Measurements from ENCODE around the gene BTN2A1. TPM values are rescaled to one million over a fixed set of nuclear protein-coding genes. Genes with fewer than 3 reads are reported as not detected.

BTN2A1 gene
- total and polyA plus RNA-seq, 2 of the 13 experiments (the other 11 are each of a cell fraction or from before 2014, with no cell fraction given) = 16.4 to 30.4 TPM

Small RNAs within 50 kb of the gene (small RNA-seq; reads per million reads assigned to genes)
- gene RNU6-502P (ENCODE audit: insufficient read depth in 2 of 3, insufficient read length in 3 of 3, low read depth in 2 of 3, low replicate concordance in 1 of 3) = 0 reads per million in 3 experiments

Other genes starting within 250 kb of the BTN2A1 start
- gene BTN3A2, start 92.8 kb upstream of the BTN2A1 start, total RNA-seq (2016; rRNA removed; fragmentation: Illumina TruSeq; extraction: Trizol) = 18.9 and 21.3 TPM in 2 replicates
- gene BTN3A2, start 92.8 kb upstream of the BTN2A1 start, polyA plus RNA-seq (2011; rRNA removed) = 36.2 and 36.3 TPM in 2 replicates
- 6.0 and 12.2 TPM in 2 replicates for gene BTN2A2, start 74.8 kb upstream of the BTN2A1 start, total RNA-seq (2016; rRNA removed; fragmentation: Illumina TruSeq; extraction: Trizol)
- 10.8 and 15.4 TPM in 2 replicates for gene BTN2A2, start 74.8 kb upstream of the BTN2A1 start, polyA plus RNA-seq (2011; rRNA removed)
- 8.1 and 13.3 TPM in 2 replicates for gene BTN3A1, start 55.7 kb upstream of the BTN2A1 start, total RNA-seq (2016; rRNA removed; fragmentation: Illumina TruSeq; extraction: Trizol)
- gene BTN3A1, start 55.7 kb upstream of the BTN2A1 start, polyA plus RNA-seq (2011; rRNA removed) = 14.0 and 17.0 TPM in 2 replicates
- gene BTN3A3, start 17.5 kb upstream of the BTN2A1 start, total RNA-seq (2016; rRNA removed; fragmentation: Illumina TruSeq; extraction: Trizol) = 2.9 and 4.3 TPM in 2 replicates
- 5.0 and 6.3 TPM in 2 replicates for gene BTN3A3, start 17.5 kb upstream of the BTN2A1 start, polyA plus RNA-seq (2011; rRNA removed)
- not detected in 2 replicates for gene BTN1A1, start 42.3 kb downstream of the BTN2A1 start, total RNA-seq (2016; rRNA removed; fragmentation: Illumina TruSeq; extraction: Trizol)
- gene BTN1A1, start 42.3 kb downstream of the BTN2A1 start, polyA plus RNA-seq (2011; rRNA removed) = 0.04 and 0.12 TPM in 2 replicates
- 52.1 and 79.1 TPM in 2 replicates for gene HMGN4, start 80.4 kb downstream of the BTN2A1 start, total RNA-seq (2016; rRNA removed; fragmentation: Illumina TruSeq; extraction: Trizol)
- gene HMGN4, start 80.4 kb downstream of the BTN2A1 start, polyA plus RNA-seq (2011; rRNA removed) = 35.2 and 39.9 TPM in 2 replicates
- 38.4 and 50.8 TPM in 2 replicates for gene ABT1, start 139.0 kb downstream of the BTN2A1 start, total RNA-seq (2016; rRNA removed; fragmentation: Illumina TruSeq; extraction: Trizol)
- gene ABT1, start 139.0 kb downstream of the BTN2A1 start, polyA plus RNA-seq (2011; rRNA removed) = 37.4 and 38.4 TPM in 2 replicates
- gene ZNF322, start 201.8 kb downstream of the BTN2A1 start, total RNA-seq (2016; rRNA removed; fragmentation: Illumina TruSeq; extraction: Trizol) = 22.8 and 35.0 TPM in 2 replicates
- 8.3 and 8.5 TPM in 2 replicates for gene ZNF322, start 201.8 kb downstream of the BTN2A1 start, polyA plus RNA-seq (2011; rRNA removed)